A549 (cell line): Measurements from ENCODE around the gene PDCL2. TPM values are rescaled to one million over a fixed set of nuclear protein-coding genes. Genes with fewer than 3 reads are reported as not detected.

ENCODE experiments used
- ATAC-seq, 2 experiments: fragments of 200-7000 bp in 1 of 2; fragments of >200 bp in 1 of 2; cut with Nextera tagmentation in 1 of 2; cut with Tn5 transposase in 1 of 2; 3 replicates each; pipeline versions ENCODE4 v1.8.0 to v1.9.1; 2018 to 2020; ENCODE audit warnings: mild to moderate bottlenecking in 1 of 2, moderate library complexity in 1 of 2
- CTCF ChIA-PET: fragments of 300-600 bp; sonication (Branson Sonifier 250); formaldehyde crosslinking; extraction: SDS; loops from one replicate; lab custom pipeline; 2021; ENCODE audit warnings: antibody characterized with exemption, inconsistent platforms; lab: Yijun Ruan, JAX
- POLR2A ChIA-PET: fragments of 350-600 bp; formaldehyde crosslinking; extraction: SDS; loops from one replicate; lab custom pipeline; 2021; ENCODE audit warnings: antibody characterized with exemption, inconsistent platforms; lab: Yijun Ruan, JAX
- DNase-seq, 2 experiments: peaks; one replicate each; pipeline versions ENCODE4 v3.0.0 to v3.0.0-alpha.2; 2011 to 2016; ENCODE audit warnings: low read depth in 1 of 2, low spot score in 1 of 2
- FAIRE-seq: peaks from 2 replicates; lab custom pipeline; 2011; peaks lifted over from hg19 to GRCh38; lab: Jason Lieb, UNC
- H3K27ac ChIP-seq, 2 experiments: fragments of >200 bp; sonication (Bioruptor Twin); formaldehyde crosslinking; 3 replicates each; pipeline ENCODE4 v1.5.1; 2016 to 2017
- H3K4me1 ChIP-seq: fragments of >200 bp; sonication (Bioruptor Twin); formaldehyde crosslinking; 3 replicates; pipeline ENCODE4 v1.6.1; 2016
- H3K4me2 ChIP-seq: fragments of >200 bp; sonication (Bioruptor Twin); formaldehyde crosslinking; 3 replicates; pipeline ENCODE4 v1.6.1; 2016
- H3K4me3 ChIP-seq: fragments of >200 bp; sonication (Bioruptor Twin); formaldehyde crosslinking; 3 replicates; pipeline ENCODE4 v1.5.1; 2016
- H3K9me3 ChIP-seq: fragments of >200 bp; sonication (Bioruptor Twin); formaldehyde crosslinking; 3 replicates; pipeline ENCODE4 v1.6.1; 2016
- ATOH8 ChIP-seq: fragments of 250-450 bp; sonication (Bioruptor Pico); IDR thresholded peaks from 2 replicates; pipeline ENCODE4 v1.5.0; 2020; ENCODE audit warnings: low read depth, mild to moderate bottlenecking, moderate library complexity
- CBX2 ChIP-seq: fragments of 200-600 bp; sonication (generic); IDR thresholded peaks from 2 replicates; pipeline ENCODE4 v1.6.1; 2016; ENCODE audit warnings: low read depth, mild to moderate bottlenecking, borderline replicate concordance
- CHD4 ChIP-seq: fragments of 200-600 bp; sonication (generic); IDR thresholded peaks from 2 replicates; pipeline ENCODE4 v1.6.1; 2016; ENCODE audit warnings: antibody characterized with exemption, mild to moderate bottlenecking, borderline replicate concordance
- E2F6 ChIP-seq: IDR thresholded peaks from 2 replicates; pipeline ENCODE4 v1.6.1; 2012; ENCODE audit warnings: low read depth, borderline replicate concordance
- EHF ChIP-seq: fragments of 250-450 bp; sonication (Bioruptor Pico); IDR thresholded peaks from 2 replicates; pipeline ENCODE4 v1.5.0; 2020; ENCODE audit warnings: mild to moderate bottlenecking
- EHMT2 ChIP-seq: fragments of 200-600 bp; sonication (generic); IDR thresholded peaks from 2 replicates; pipeline ENCODE4 v1.6.1; 2016; ENCODE audit warnings: antibody characterized with exemption, low read depth, mild to moderate bottlenecking, moderate library complexity
- ELK1 ChIP-seq: fragments of 150-350 bp; IDR thresholded peaks from 2 replicates; pipeline ENCODE4 v1.6.1; 2014; ENCODE audit warnings: low read depth, mild to moderate bottlenecking, low read length
- EP300 ChIP-seq, 2 experiments: fragments of >200 bp; sonication (Bioruptor Twin); formaldehyde crosslinking; IDR thresholded peaks; 2 replicates in 1 of 2; 3 replicates in 1 of 2; pipeline ENCODE4 v1.6.1; 2016 to 2017
- ESRRA ChIP-seq: fragments of 150-350 bp; IDR thresholded peaks from 2 replicates; pipeline ENCODE4 v1.6.1; 2014; ENCODE audit warnings: mild to moderate bottlenecking, low read length, borderline replicate concordance
- FOXS1 ChIP-seq: fragments of 250-450 bp; sonication (Bioruptor Pico); IDR thresholded peaks from 2 replicates; pipeline ENCODE4 v1.5.0; 2020; ENCODE audit warnings: mild to moderate bottlenecking, moderate library complexity
- HDAC2 ChIP-seq: fragments of 200-600 bp; sonication (generic); IDR thresholded peaks from 2 replicates; pipeline ENCODE4 v1.6.1; 2016
- HMGXB4 ChIP-seq: fragments of 250-450 bp; sonication (Bioruptor Pico); IDR thresholded peaks from 2 replicates; pipeline ENCODE4 v1.5.0; 2021; ENCODE audit warnings: mild to moderate bottlenecking, moderate library complexity, borderline replicate concordance
- HOXA7 ChIP-seq: fragments of 250-450 bp; sonication (Bioruptor Pico); IDR thresholded peaks from 2 replicates; pipeline ENCODE4 v1.5.0; 2020; ENCODE audit warnings: mild to moderate bottlenecking, moderate library complexity
- HOXB13 ChIP-seq: fragments of 250-450 bp; sonication (Bioruptor Pico); IDR thresholded peaks from 2 replicates; pipeline ENCODE4 v1.5.0; 2020; ENCODE audit warnings: low read depth, mild to moderate bottlenecking, moderate library complexity
- JUN ChIP-seq, 2 experiments: fragments of >200 bp; sonication (Bioruptor Twin); formaldehyde crosslinking; IDR thresholded peaks; 2 replicates in 1 of 2; 3 replicates in 1 of 2; pipeline ENCODE4 v1.6.1; 2016 to 2017
- KDM5A ChIP-seq: fragments of 200-600 bp; sonication (generic); IDR thresholded peaks from 2 replicates; pipeline ENCODE4 v1.6.1; 2016; ENCODE audit warnings: antibody characterized with exemption, mild to moderate bottlenecking
- MAFK ChIP-seq: fragments of 450-650 bp; IDR thresholded peaks from 2 replicates; pipeline ENCODE4 v1.6.1; 2014; ENCODE audit not compliant: partially characterized antibody
- MAZ ChIP-seq: fragments of 150-350 bp; IDR thresholded peaks from 2 replicates; pipeline ENCODE4 v1.6.1; 2014; ENCODE audit warnings: antibody characterized with exemption, low read depth, low read length, borderline replicate concordance
- NFE2L2 ChIP-seq: fragments of 150-350 bp; conservative IDR thresholded peaks from 2 replicates; pipeline ENCODE4 v1.6.1; 2014; ENCODE audit warnings: low read length
- NR3C1 ChIP-seq: fragments of >200 bp; sonication (Bioruptor Twin); formaldehyde crosslinking; IDR thresholded peaks from 3 replicates; pipeline ENCODE4 v1.6.1; 2017
- POLR2A ChIP-seq: IDR thresholded peaks from 2 replicates; pipeline ENCODE4 v1.6.1; 2012; ENCODE audit warnings: mild to moderate bottlenecking, low read length
- RARB ChIP-seq: fragments of 250-450 bp; sonication (Bioruptor Pico); IDR thresholded peaks from 2 replicates; pipeline ENCODE4 v1.8.0; 2021; ENCODE audit warnings: mild to moderate bottlenecking, moderate library complexity
- SMC3 ChIP-seq: fragments of >200 bp; sonication (Bioruptor Twin); formaldehyde crosslinking; IDR thresholded peaks from 3 replicates; pipeline ENCODE4 v1.6.1; 2018; ENCODE audit warnings: inconsistent platforms
- SREBF2 ChIP-seq: fragments of 450-650 bp; IDR thresholded peaks from 2 replicates; pipeline ENCODE4 v1.6.1; 2014; ENCODE audit warnings: mild to moderate bottlenecking, moderate library complexity
- TP53 ChIP-seq: fragments of 250-450 bp; sonication (Bioruptor Pico); IDR thresholded peaks from 2 replicates; pipeline ENCODE4 v1.5.0; 2021; ENCODE audit warnings: mild to moderate bottlenecking, moderate library complexity
- USF2 ChIP-seq: fragments of 450-650 bp; IDR thresholded peaks from 2 replicates; pipeline ENCODE4 v1.6.1; 2014; ENCODE audit warnings: antibody characterized with exemption
- ZC3H11A ChIP-seq: fragments of 450-650 bp; IDR thresholded peaks from 2 replicates; pipeline ENCODE4 v1.6.1; 2014; ENCODE audit warnings: antibody characterized with exemption, mild to moderate bottlenecking
- ZFP36 ChIP-seq: fragments of 450-650 bp; IDR thresholded peaks from 2 replicates; pipeline ENCODE4 v1.6.1; 2014; ENCODE audit warnings: borderline replicate concordance; ENCODE audit not compliant: partially characterized antibody
- ZNF302 ChIP-seq: fragments of 250-450 bp; sonication (Bioruptor Pico); IDR thresholded peaks from 2 replicates; pipeline ENCODE4 v1.9.0; 2021; ENCODE audit warnings: inconsistent platforms, mild to moderate bottlenecking, moderate library complexity
- ZSCAN20 ChIP-seq: fragments of 250-450 bp; sonication (Bioruptor Pico); IDR thresholded peaks from 2 replicates; pipeline ENCODE4 v1.8.0; 2022; ENCODE audit warnings: mild to moderate bottlenecking, moderate library complexity
- WGBS: methylation state at CpG from one replicate; pipeline ENCODE4 v1.1.6; 2017; ENCODE audit errors: missing lambda C conversion rate; 5-methylcytosine and 5-hydroxymethylcytosine counted together
- polyA plus RNA-seq, 4 experiments: library from polyadenylated mRNA; depleted of rRNA in 3 of 4; stranded (reverse); fragments of >200 nt; fragmentation: RNase III in 1 of 4; extraction: RNeasy Plus Mini Kit Qiagen cat#74134 plus additional on column Dnase treatment in 1 of 4; gene quantifications; 2 replicates in 3 of 4; 3 replicates in 1 of 4; pipeline ENCODE4 v1.2.3, GENCODE V29; 2011 to 2017

The PDCL2 gene
- polyA plus RNA-seq, 2 of the 4 experiments (the other 2 are of a cell fraction) = not detected

- Histone ChIP-seq H3K4me1 (no peaks in the 10 kb centered on the region), H3K4me3 (no peak overlapping the region), H3K4me2 (no peak overlapping the region), H3K27ac (no peak overlapping the region)
- POLR2A ChIA-PET = no interaction called here
- no peak for DNase-seq
- CTCF ChIA-PET = no interaction called here
- TF ChIP-seq ELK1 = no peak
- no peak for TF ChIP-seq MAFK
- TF ChIP-seq SMC3 = no peak
- TF ChIP-seq EHMT2 = no peak
- TF ChIP-seq KDM5A = no peak
- no peak for TF ChIP-seq CBX2
- no peak for TF ChIP-seq RARB (CRISPR knock-in tag)
- TF ChIP-seq CHD4 = no peak
- TF ChIP-seq HOXB13 (CRISPR knock-in tag) = no peak
- no peak for TF ChIP-seq ZC3H11A
- TF ChIP-seq HOXA7 (CRISPR knock-in tag) = no peak
- no peak for TF ChIP-seq FOXS1 (CRISPR knock-in tag)
- no peak for TF ChIP-seq ZFP36
- no peak for TF ChIP-seq SREBF2
- no peak for TF ChIP-seq POLR2A
- no peak for TF ChIP-seq TP53 (CRISPR knock-in tag)
- TF ChIP-seq HDAC2 = no peak
- TF ChIP-seq JUN (IDR thresholded peaks at IDR 0.05) = no peak
- no peak for TF ChIP-seq ZNF302
- no peak for TF ChIP-seq USF2
- TF ChIP-seq, all 56 proteins: peak for 0
- ATAC-seq = no peak
- FAIRE-seq = no peak
- no peaks in the 10 kb centered on the region for H3K9me3 ChIP-seq
Measured at GRCh38 chr4:55578341-55579010, 13.6 kb downstream of the PDCL2 start.

GRCh38 chr4:55575513-55575912 is 16.5 kb downstream of the PDCL2 start:
- Histone ChIP-seq H3K4me1 (no peaks in the 10 kb centered on the region), H3K9me3 (no peaks in the 10 kb centered on the region), H3K4me2 (no peak overlapping the region), H3K27ac (no peak overlapping the region), H3K4me3 (no peak overlapping the region)
- POLR2A ChIA-PET = no interaction called here
- no peak for FAIRE-seq
- no peak for DNase-seq
- no peak for ATAC-seq
- CTCF ChIA-PET = no interaction called here
- WGBS = 4% methylated on average over 1 of the region's 1 CpG
- TF ChIP-seq ZSCAN20 = no peak
- no peak for TF ChIP-seq ZNF302
- TF ChIP-seq NR3C1 = no peak
- TF ChIP-seq EP300 (IDR thresholded peaks at IDR 0.05) = no peak
- TF ChIP-seq MAZ = no peak
- no peak for TF ChIP-seq ESRRA
- no peak for TF ChIP-seq SMC3
- TF ChIP-seq NFE2L2 = no peak
- TF ChIP-seq SREBF2 = no peak
- TF ChIP-seq E2F6 = no peak
- TF ChIP-seq HMGXB4 (CRISPR knock-in tag) = no peak
- no peak for TF ChIP-seq ATOH8
- TF ChIP-seq ZC3H11A = no peak
- TF ChIP-seq EHF = no peak
- TF ChIP-seq, all 56 proteins: peak for 0
